ENCODE data around the gene TENT4A. TPM values are rescaled to one million over a fixed set of nuclear protein-coding genes. Genes with fewer than 3 reads are reported as not detected.

The TENT4A gene
- total RNA-seq, 1 donor from 2014 or later, result 28.6 TPM

GRCh38 chr5:6774721-6775204 is 61.5 kb downstream of the TENT4A start:
- intact Hi-C loops (cut with DNase I), result no loop called here
- DNase-seq (ENCODE audit: low spot score) (no peak), ATAC-seq (no peak)

GRCh38 chr5:6775571-6775970 is 62.3 kb downstream of the TENT4A start:
- no peak for DNase-seq (ENCODE audit: low spot score)
- intact Hi-C loops (cut with DNase I), result no loop called here
- no peak for ATAC-seq

- ATAC-seq, result no peak
- DNase-seq (ENCODE audit: low spot score), result no peak
- intact Hi-C loops (cut with DNase I), result no loop called here
These were observed 67.7 kb downstream of the TENT4A start for GRCh38 chr5:6780802-6781391.

- DNase-seq (ENCODE audit: low spot score), result no peak
- no peak for ATAC-seq
- intact Hi-C loops (cut with DNase I), result no loop called here
These were observed 68.5 kb downstream of the TENT4A start for GRCh38 chr5:6781716-6782115.

- intact Hi-C loops (cut with DNase I), result no loop called here
- ATAC-seq (no peak), DNase-seq (ENCODE audit: low spot score) (no peak)
These were observed 70.6 kb downstream of the TENT4A start for GRCh38 chr5:6783787-6784186.

GRCh38 chr5:6784481-6784880 is 71.2 kb downstream of the TENT4A start:
- ATAC-seq (no peak), DNase-seq (ENCODE audit: low spot score) (no peak)
- intact Hi-C loops (cut with DNase I), result no loop called here

GRCh38 chr5:6785161-6785860 is 72.1 kb downstream of the TENT4A start:
- no peak for DNase-seq (ENCODE audit: low spot score)
- intact Hi-C loops (cut with DNase I), result no loop called here
- no peak for ATAC-seq

GRCh38 chr5:6785861-6786180 is 72.6 kb downstream of the TENT4A start:
- ATAC-seq (no peak), DNase-seq (ENCODE audit: low spot score) (no peak)
- intact Hi-C loops (cut with DNase I), result no loop called here

- DNase-seq (ENCODE audit: low spot score) (no peak), ATAC-seq (no peak)
- intact Hi-C loops (cut with DNase I), result no loop called here
These were observed 73.7 kb downstream of the TENT4A start for GRCh38 chr5:6786786-6787495.

- ATAC-seq, result no peak
- no peak for DNase-seq (ENCODE audit: low spot score)
These were observed 74.7 kb downstream of the TENT4A start for GRCh38 chr5:6787941-6788340.

GRCh38 chr5:6788439-6788838 is 75.2 kb downstream of the TENT4A start:
- DNase-seq (ENCODE audit: low spot score), result no peak
- ATAC-seq, result no peak
- intact Hi-C loops (cut with DNase I), result no loop called here

More at GRCh38 chr5:6787941-6788340, 74.7 kb downstream of the TENT4A start:
- intact Hi-C loops (cut with DNase I), result no loop called here

GRCh38 chr5:6788956-6789649 is 75.9 kb downstream of the TENT4A start:
- intact Hi-C loops (cut with DNase I), result no loop called here
- no peak for DNase-seq (ENCODE audit: low spot score)
- ATAC-seq, result no peak

GRCh38 chr5:6790346-6790865 is 77.2 kb downstream of the TENT4A start:
- ATAC-seq (no peak), DNase-seq (ENCODE audit: low spot score) (no peak)
- intact Hi-C loops (cut with DNase I), result loop anchor here (5.0 kb wide), 1 partner anchor 203 kb away; no protein-coding TSS in a partner anchor

- intact Hi-C loops (cut with DNase I), result loop anchor here (5.0 kb wide), 1 partner anchor 204 kb away; no protein-coding TSS in a partner anchor
- no peak for ATAC-seq
These were observed 77.8 kb downstream of the TENT4A start for GRCh38 chr5:6791031-6791430.

GRCh38 chr5:6792376-6792775 is 79.1 kb downstream of the TENT4A start:
- ATAC-seq (no peak), DNase-seq (ENCODE audit: low spot score) (no peak)
- intact Hi-C loops (cut with DNase I), result loop anchor here (5.0 kb wide), 1 partner anchor 205 kb away; no protein-coding TSS in a partner anchor

More at GRCh38 chr5:6791031-6791430, 77.8 kb downstream of the TENT4A start:
- no peak for DNase-seq (ENCODE audit: low spot score)

GRCh38 chr5:6792911-6793471 is 79.8 kb downstream of the TENT4A start:
- DNase-seq (ENCODE audit: low spot score), result no peak
- no peak for ATAC-seq
- intact Hi-C loops (cut with DNase I), result loop anchor here (5.0 kb wide), 1 partner anchor 206 kb away; no protein-coding TSS in a partner anchor

- intact Hi-C loops (cut with DNase I), result no loop called here
- DNase-seq (ENCODE audit: low spot score), result no peak
- no peak for ATAC-seq
These were observed 88.0 kb downstream of the TENT4A start for GRCh38 chr5:6801236-6801635.

- DNase-seq (ENCODE audit: low spot score) (no peak), ATAC-seq (no peak)
- intact Hi-C loops (cut with DNase I), result no loop called here
These were observed 90.8 kb downstream of the TENT4A start for GRCh38 chr5:6803981-6804550.

All from sciatic nerve (tissue), 2 donors.